Muscle of arm (tissue), 12 donors: ENCODE data around the gene SPRY4. TPM values are rescaled to one million over a fixed set of nuclear protein-coding genes. Genes with fewer than 3 reads are reported as not detected.
"Not testable (repeated sequence)": the region's sequence is repeated elsewhere in the genome, so short reads cannot be mapped to it uniquely, and the experiment has no call there.

Experiments
- DNase-seq: peaks from one replicate; pipeline ENCODE4 v3.0.0-alpha.2; 2013
- polyA plus RNA-seq, 12 donors: library from polyadenylated mRNA; unstranded; fragments of 120-200 nt; gene quantifications; one replicate each; pipeline ENCODE4 v1.2.1, GENCODE V29; 2013; ENCODE audit not compliant: insufficient read length in 12 of 12

The SPRY4 gene
- polyA plus RNA-seq, 12 donors: 39.4 to 65.3 (median 52.9) TPM; not detected in 1

GRCh38 chr5:142316681-142317080 lies 8.1 kb downstream of the SPRY4 start:
- no peak for DNase-seq

DNA sequence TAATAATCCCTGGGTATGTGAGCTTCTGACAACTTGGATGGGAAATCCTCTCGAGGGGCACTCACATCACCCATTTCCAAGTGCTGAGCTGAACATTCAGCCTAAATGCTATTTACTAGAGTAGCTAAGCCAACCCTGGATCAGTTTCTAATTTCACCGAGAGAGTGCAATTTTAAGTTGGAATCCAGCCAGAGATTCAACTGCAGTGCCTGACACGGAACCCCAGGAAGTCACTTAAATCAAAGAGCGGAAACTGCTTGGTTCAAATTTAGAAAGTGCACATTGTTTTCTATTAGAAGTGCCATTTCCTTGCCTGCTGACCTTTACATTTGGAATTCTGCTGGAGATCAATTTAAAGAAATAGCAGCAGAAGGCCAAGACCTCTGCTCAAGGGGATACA lies 8.8 kb downstream of the SPRY4 start:
- peak; percentile 71 for DNase-seq

DNA sequence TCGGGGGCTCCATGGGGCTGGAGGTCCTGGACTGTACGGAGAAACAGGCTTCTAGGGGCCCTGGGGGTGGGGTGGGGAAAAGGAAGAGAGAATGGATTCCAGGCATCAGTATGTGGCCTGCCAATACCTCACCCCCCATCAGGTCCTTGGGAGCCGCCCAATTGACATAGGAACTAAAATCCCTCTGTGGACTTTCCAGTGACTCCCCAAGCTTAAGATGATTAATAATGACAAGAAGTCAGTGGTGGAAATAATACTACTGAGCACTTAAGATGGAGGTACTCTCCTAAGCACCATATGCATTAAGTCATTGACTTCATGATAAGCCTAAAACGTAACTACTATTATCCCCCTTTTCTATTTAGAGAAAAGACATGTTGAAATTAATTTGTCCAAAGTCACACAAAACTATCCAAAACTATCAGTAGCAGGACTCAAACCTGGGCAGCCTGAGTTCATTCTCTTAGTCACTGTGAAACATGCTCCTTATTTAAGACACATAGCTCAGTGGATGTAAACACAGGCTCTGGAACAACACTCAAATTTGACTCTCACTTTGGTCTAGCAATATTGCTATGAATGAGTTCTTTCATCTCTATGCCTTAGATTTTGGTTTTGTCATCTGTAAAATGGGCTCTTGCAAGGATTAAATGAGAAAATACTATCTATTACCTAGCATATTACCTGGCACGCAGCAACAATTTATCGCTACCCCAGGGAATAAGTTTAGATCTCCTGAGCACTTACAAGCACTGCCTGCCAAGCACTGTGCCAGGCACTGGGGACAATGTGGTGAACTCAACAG lies 9.5 kb downstream of the SPRY4 start:
- no peak for DNase-seq

DNA sequence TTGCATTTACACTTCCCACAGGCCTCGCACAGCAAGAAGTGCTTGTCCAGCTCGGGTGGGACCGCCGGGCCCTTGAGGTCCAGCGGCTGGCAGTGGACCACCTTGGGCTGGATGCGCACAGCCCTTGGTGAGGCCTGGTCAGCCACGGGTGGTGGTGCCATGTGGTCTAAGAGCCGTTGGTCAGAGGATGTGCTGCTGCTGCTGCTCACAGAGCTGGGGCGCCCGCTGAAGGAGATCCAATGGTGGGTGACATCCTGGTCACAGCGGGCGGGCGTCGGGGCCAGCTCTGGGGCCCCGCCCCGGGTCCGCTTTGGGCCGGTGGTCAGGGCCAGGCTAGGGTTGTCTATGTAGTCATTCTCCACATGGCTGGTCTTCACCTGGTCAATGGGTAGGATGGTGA lies 10.2 kb downstream of the SPRY4 start:
- no peak for DNase-seq

DNA sequence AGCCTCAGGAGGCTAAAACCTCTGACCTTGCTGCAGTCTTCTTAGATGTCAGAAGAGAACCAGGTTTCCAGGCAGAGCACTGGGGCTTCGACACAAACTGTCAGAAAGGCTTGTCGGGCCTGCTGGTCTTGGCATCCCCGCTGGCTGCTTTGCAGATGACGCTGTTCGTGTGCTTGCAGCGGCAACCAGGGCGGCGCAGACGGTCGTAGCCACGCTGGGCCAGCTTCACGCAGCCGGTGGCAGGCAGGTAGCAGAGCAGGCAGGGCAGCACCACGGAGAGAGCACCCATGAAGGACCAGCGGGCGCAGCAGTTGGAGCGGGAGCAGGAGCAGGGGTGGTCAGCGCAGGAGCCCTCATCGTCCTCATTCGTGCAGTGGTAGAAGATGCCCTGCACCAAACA lies 10.7 kb downstream of the SPRY4 start:
- DNase-seq: no peak

GRCh38 chr5:142313682-142314081 lies 11.1 kb downstream of the SPRY4 start:
- peak; percentile 85 for DNase-seq

- DNase-seq: no peak
Measured at GRCh38 chr5:142313275-142313674, 11.5 kb downstream of the SPRY4 start.

- no peak for DNase-seq
Measured at GRCh38 chr5:142312399-142312798, 12.4 kb downstream of the SPRY4 start.

GRCh38 chr5:142311725-142312124 lies 13.1 kb downstream of the SPRY4 start:
- DNase-seq: no peak

DNA sequence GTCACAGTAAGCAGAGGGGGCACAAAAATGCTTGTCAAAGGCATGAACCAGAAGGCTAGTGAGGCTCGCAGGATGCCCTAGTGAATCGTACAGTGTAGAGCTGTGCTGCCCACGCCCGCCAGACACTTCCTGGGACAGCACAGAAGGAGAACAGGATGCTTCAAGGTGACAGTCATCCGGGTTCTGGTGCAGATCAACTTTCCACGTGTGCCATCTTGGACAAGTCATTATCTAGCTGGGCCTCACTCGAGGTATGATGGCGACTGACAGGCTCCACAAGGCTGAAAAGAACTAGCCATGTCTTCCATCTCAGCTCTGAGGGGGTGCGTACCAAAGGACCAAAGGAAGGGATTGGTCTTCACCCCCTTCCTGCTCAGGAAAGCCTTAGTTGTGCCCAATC lies 14.0 kb downstream of the SPRY4 start:
- DNase-seq: no peak

DNA sequence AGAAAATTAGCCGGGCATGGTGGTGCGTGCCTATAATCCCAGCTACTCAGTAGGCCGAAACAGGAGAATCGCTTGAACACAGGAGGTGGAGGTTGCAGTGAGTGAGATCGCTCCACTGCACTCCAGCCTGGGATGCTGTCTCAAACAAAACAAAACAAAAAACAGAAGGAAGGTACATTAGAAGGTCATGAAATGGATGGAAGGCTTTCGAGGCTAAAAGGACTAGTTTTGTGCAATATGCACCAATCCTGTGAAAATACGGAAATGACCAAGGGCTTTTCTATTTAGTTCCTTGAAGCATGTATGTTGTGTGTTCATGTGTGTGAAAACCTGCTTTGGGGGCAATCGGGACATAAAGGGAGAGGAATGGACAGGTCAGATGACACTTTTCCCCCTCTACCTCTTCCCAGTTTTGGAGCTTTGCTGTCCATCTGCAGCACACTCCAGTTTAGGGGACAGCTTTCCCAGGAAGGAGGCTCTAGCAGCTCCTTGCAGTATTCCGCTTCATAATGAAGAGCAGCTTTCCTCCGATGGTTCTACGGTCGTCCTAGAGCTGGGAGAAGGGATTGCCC lies 15.0 kb downstream of the SPRY4 start:
- no peak for DNase-seq

DNA sequence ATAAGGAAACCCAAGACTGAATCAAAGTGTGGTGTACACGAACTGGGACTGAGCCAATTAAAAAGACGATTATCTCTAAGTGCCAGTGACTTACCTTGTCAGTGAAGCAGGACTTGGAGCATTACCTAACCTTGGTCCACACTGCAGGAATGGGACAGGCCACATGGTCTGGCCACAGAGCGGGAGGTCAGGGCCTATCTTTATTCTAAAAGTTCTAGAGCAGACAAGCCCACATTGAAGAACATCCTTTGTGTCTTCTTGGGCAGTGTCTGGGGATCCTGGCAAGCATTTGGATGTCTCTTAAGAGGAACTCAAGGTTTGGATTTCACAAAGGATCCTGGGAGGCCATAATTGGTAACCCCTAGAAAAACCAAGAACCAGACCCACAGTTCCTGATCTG lies 16.5 kb downstream of the SPRY4 start:
- no peak for DNase-seq

DNA sequence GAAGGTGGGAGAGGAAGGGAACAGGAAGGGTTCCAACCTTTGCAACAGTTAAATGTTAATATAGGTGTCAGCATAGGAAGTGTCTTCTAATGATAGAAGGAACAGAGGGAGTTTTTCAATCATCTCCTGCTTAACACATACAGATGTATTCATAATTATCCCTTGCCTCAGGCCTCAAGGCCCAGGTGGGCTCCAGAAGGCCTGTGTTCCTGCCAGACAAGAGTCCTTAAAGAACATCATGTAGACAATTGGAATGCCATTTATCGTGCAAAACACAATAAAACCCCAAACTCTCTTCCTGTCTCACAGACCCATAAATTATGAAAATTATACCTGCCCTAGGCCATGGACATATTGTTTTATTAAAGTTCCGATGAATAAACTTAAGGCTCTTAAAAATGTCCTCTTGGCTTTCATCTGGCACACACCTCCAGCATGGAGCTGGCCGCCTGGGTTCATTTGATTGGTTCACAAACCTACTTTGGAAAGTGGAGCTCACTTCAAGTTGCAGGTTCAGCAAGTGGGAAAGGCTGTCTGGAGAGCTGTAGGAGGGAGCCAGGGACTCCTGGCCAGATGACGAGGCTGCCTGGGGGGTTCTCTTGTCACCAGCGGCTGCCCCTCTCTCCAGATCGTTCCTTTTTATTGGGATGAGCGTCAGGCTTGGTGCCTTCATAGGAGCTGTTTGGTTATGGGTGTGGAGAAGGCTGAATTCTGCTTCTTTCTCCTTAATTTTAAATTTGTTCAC lies 17.5 kb downstream of the SPRY4 start:
- DNase-seq: no peak

GRCh38 chr5:142306077-142306502 lies 18.7 kb downstream of the SPRY4 start:
- DNase-seq: no peak

- no peak for DNase-seq
Measured at GRCh38 chr5:142305211-142305610, 19.6 kb downstream of the SPRY4 start.

DNA sequence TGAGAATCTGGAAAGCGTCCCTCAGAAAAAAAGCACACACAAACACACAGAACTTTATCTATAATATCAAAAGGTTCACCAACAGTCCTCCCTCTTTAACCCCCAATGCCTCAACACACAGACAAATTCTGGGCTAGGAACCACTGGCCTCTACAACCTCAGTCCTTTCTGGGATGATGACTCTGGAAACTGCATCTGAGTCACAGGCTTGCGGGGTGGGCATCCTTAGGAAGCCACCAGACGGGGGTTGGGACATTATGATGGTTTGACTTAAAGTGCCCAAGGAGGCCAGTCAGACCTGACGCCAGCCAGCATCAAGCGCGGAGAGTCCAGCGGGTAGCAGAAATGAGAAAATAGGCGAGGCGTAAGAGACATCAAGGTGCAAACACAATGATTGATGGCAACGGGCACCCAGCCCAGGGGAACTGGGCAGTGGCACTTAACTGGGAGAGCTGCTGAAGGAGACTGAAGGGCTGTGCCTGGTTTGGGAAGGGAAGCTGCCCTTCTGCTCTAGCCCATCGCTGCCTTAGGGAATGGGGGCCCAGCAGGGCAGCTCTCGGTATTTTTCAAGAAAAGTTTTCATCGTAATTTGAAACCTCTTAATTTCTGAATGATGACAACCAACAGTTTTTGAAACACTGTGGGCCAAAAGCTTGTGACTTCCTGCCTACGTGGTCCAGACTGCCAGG lies 20.7 kb downstream of the SPRY4 start:
- DNase-seq: no peak

- no peak for DNase-seq
Measured at GRCh38 chr5:142303565-142303964, 21.3 kb downstream of the SPRY4 start.

DNA sequence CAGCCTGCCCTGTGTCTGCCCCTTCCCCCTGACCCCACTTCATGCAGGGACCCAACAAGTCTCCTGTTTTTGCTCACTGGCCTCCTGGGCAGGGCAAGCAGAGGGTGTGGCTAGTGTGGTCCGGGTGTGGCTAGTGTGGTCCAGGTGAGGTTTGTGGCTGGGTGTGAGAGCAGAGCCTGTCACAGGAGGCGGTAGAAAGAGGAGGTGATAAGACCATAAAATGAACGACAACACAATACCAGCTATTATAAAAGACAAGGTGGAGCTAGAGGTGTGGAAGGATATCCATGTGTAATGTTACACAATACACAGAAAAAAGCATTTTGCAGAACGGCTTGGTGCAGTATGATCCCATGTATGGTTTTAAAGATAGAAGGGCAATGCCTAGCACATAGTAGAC lies 23.3 kb downstream of the SPRY4 start:
- no peak for DNase-seq

DNA sequence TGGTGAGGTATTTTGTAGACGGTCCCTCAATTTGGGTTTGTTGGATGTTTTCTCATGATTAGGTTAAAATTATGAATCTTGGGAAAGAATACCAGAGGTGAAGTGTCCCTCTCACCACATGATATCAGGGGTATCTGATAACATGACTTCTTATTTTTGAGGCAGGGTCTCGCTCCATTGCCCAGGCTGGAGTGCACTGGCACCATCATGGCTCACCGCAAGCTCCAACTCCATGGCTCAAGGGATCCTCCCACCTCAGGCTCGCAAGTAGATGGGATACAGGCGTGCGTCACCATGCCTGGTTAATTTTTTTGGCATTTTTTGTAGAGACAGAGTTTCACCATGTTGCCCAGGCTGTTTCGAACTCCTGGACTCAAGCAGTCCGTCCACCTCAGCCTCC lies 24.1 kb downstream of the SPRY4 start:
- DNase-seq: no peak

DNA sequence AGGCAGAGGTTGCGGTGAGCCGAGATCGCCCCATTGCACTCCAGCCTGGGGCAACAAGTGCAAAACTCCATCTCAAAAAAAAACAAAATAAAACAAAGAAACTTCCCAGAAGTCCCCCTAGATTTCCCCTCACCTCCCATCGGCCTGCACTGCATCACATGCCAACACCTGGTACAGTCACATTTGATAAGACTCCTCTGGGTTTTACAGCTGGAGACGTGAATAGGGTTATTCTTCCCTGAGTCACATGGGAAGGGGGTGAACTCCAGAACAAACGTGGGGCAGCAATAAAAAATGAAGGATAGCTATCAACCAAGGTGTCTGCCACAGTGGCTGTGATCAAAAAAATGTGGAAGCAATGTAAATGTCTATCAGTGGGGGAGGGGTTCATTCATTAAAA lies 26.0 kb downstream of the SPRY4 start:
- no peak for DNase-seq

DNA sequence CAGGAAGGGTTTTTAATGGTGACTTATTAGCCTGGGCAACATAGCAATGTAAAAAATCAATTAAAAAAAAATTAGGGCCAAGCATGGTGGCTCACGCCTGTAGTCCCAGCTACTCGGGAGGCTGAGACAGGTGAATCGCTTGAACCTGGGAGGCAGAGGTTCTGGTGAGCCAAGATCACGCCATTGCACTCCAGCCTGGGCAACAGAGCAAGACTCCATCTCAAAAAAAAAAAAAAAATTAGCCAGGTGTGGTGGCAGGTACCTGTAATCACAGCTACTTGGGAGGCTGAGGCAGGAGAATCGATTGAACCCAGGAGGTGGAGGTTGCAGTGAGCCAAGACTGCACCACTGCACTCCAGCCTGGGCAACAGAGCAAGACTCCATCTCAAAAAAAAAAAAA lies 27.0 kb downstream of the SPRY4 start:
- not testable (repeated sequence) for DNase-seq

GRCh38 chr5:142296914-142297417 lies 27.9 kb downstream of the SPRY4 start:
- peak; percentile 71 for DNase-seq
